Endothelial cell of umbilical vein (primary cell): ENCODE measurements around the gene DMD.

ENCODE experiments used
- POLR2A ChIP-seq: IDR thresholded peaks from 2 replicates; pipeline ENCODE4 v1.6.1; 2012; ENCODE audit warnings: low read depth, mild to moderate bottlenecking, control low read depth, low read length
- POLR2AphosphoS5 ChIP-seq: IDR thresholded peaks from 2 replicates; pipeline ENCODE4 v1.6.1; 2012; ENCODE audit warnings: low read depth, mild to moderate bottlenecking, control low read depth, low read length, moderate library complexity; ENCODE audit not compliant: insufficient read depth

DNA sequence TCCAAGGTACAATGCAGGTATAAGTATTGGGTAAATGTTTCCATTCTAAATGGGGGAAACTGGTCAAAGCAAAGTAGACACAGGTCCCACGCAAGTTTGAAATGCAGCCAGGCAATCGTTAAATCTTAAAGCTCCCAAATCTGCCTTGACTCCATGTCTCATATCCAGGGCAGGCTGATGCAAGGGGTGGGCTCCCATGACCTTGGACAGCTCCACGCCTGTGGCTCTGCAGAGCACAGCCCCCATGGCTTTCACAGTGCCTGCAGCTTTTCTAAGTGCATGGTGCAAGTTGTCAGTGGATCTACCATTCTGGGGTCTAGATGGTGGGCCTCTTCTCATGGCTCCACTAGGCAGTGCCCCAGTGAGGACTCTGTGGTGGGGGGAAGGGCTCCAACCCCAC lies 436.4 kb downstream of the DMD start:
- TF ChIP-seq POLR2AphosphoS5 (no peak), POLR2A (no peak)
